ENCODE data around the gene AFDN.

AFDN gene

GRCh38 chr6:167801263-167801662 lies 25.4 kb upstream of the AFDN start:
- no peak for DNase-seq (ENCODE audit: low read depth)
- H3K4me3 ChIP-seq (ENCODE audit: low read depth, low read length), result no peak overlapping the region
- TF ChIP-seq CTCF (conservative IDR thresholded peaks at IDR 0.05; ENCODE audit: low read depth, low read length), result no peak

- no peak for DNase-seq (ENCODE audit: low read depth)
- TF ChIP-seq CTCF (conservative IDR thresholded peaks at IDR 0.05; ENCODE audit: low read depth, low read length), result no peak
Measured at GRCh38 chr6:167802339-167802738, 24.4 kb upstream of the AFDN start.

GRCh38 chr6:167803816-167804215 lies 22.9 kb upstream of the AFDN start:
- DNase-seq (ENCODE audit: low read depth), result no peak
- no peak overlapping the region for H3K4me3 ChIP-seq (ENCODE audit: low read depth, low read length)
- no peak for TF ChIP-seq CTCF (conservative IDR thresholded peaks at IDR 0.05; ENCODE audit: low read depth, low read length)

More at GRCh38 chr6:167802339-167802738, 24.4 kb upstream of the AFDN start:
- H3K4me3 ChIP-seq (ENCODE audit: low read depth, low read length), result no peak overlapping the region

- H3K4me3 ChIP-seq (ENCODE audit: low read depth, low read length), result no peak overlapping the region
- DNase-seq (ENCODE audit: low read depth), result no peak
- no peak for TF ChIP-seq CTCF (conservative IDR thresholded peaks at IDR 0.05; ENCODE audit: low read depth, low read length)
Measured at GRCh38 chr6:167804281-167805013, 22.3 kb upstream of the AFDN start.

- H3K4me3 ChIP-seq (ENCODE audit: low read depth, low read length), result no peak overlapping the region
- TF ChIP-seq CTCF (conservative IDR thresholded peaks at IDR 0.05; ENCODE audit: low read depth, low read length), result no peak
- no peak for DNase-seq (ENCODE audit: low read depth)
Measured at GRCh38 chr6:167805349-167806060, 21.2 kb upstream of the AFDN start.

GRCh38 chr6:167806061-167806700 lies 20.5 kb upstream of the AFDN start:
- no peak for DNase-seq (ENCODE audit: low read depth)
- H3K4me3 ChIP-seq (ENCODE audit: low read depth, low read length), result no peak overlapping the region
- no peak for TF ChIP-seq CTCF (conservative IDR thresholded peaks at IDR 0.05; ENCODE audit: low read depth, low read length)

All from choroid plexus epithelial cell (primary cell).